Endometrial microvascular endothelial cells (primary cell): ENCODE data around the gene SLC1A3. TPM values are rescaled to one million over a fixed set of nuclear protein-coding genes. Genes with fewer than 3 reads are reported as not detected.

ENCODE experiments used
- in situ Hi-C: cut with HindIII; loops from 2 replicates; pipeline ENCODE4 v1.10.0; 2017; ENCODE audit warnings: low sequenced_read_pairs, low pct_unique_long_range_greater_than_20kb; ENCODE audit errors: inconsistent ontology term
- total RNA-seq: library from RNA; depleted of rRNA; stranded (reverse); fragments of >200 nt; gene quantifications from one replicate; pipeline ENCODE4 v1.2.3, GENCODE V29; 2015; ENCODE audit errors: inconsistent ontology term

SLC1A3 gene
- total RNA-seq, 1 donor from 2014 or later, result 0.09 TPM

DNA sequence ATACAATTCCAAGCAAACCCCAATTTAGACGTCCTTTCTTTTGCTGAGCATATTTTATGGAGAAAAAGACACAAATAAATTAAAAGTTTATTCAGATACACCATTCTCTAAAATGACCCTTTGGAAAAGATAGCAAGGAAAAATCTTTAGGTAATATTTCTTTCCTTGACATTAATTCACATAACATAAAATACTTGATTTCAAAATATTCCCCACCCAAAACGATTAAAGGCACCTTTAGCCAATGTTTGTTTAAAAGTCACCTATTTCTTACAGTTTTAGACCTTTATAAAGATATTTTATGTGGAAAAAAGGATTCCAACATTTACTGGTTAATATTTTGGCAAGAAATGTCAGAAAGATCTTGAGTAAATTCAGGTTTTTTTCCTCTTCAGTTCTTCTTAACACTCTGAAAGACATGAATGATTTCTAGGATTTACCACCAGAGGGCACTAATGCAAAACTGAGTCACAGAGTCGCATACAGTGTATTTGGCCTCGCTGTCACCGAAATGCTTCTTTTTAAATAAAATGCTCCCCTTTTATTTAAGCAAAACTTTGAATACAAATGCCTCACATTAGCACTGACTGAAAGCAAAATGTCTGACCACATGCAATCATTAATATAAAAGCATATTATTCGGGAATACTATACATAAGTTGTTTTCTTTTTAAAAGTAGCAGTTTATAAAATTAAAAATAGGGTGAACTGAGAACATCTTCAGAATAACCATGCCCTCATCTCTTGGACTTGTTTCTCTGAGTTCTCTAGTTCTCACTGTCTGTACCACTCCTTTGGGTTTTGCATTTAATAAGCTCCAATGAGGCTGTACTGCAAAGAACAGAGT is 122.5 kb downstream of the SLC1A3 start:
- in situ Hi-C loops, result no loop called here

DNA sequence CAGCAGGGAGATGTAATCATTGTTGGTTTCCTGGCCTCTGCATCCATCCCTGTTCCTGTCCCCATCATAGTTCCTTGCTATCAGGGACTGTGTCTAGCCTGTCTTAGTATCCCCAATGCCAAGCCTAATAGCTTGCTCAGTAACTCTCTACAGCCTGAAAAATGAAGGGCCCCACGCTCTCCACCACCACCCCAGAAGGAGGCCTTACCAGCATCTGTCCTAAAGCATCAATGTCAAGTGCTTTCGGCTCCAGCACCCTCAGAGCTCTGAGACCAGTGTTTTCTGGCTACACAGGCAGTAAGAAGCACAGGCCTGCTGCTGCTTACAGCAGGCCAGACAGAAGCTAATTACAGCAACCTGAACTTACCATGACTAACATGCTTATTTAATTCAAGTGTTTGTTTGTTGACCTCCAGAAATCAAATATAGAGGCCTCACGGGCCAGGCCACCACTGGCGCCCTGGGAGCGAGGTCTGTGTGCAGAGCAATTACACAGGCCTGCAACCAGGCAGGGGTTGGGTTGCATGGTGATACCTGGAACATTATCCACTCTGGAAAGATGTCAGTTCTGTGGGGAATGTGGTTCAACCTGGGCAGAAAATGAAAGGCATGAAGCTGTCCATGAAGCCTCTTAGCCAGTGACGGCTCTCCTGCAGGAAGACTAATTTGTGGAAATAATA is 124.3 kb downstream of the SLC1A3 start:
- in situ Hi-C loops, result no loop called here

DNA sequence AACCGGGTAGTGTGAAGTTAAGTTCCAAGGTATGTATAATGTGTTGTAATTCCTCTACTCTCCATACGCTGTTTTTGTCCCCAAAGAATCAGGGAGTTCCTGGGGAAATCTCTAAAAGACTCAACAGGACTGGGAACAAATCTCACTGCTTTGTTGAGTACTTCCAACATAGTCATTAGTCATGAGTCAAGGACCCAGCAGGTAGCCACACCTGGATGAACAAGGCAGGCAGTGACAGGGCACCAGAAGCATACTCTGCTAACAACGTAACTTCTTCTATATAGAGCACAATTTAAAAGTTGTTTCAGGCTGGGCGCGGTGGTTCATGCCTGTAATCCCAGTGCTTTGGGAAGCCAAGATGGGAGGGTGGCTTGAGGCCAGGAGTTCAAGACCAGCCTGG is 126.8 kb downstream of the SLC1A3 start:
- in situ Hi-C loops, result no loop called here

DNA sequence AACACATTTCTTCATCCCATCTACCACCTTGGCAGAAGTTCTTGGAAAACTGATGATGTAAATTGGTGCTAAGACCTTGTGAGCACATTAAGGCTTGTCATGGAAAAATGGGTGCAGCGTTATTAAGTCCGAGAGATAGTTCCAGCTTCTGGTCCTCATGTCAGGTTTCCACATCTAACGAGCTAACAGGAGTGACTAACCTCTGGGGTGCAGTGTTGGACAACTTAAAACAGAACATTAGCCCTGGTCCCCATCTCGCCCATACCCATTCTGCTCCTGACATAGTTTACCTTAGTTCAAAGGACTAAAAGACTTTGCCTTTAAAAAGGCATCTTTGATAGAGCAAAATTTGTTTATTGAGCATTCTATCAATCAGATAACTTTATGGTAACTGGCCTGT is 128.0 kb downstream of the SLC1A3 start:
- in situ Hi-C loops, result no loop called here

DNA sequence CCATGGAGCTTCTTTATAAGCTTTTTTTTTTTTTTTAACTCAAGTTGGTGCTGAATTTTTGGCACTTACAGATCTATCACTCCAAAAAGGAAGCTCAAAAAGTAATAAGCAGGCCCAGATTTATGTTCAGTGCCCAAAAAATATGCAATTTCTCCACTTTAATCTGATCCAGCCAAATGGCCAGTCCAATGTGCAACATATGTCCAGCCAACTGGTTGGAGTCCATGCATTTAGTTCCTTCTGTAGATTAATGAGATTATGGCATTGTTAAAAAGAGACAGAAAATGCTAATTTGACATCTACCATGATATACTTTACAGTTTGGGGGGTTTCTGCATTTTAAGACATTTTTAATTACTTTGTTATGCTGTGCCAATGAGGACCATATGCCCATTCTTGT is 129.5 kb downstream of the SLC1A3 start:
- in situ Hi-C loops, result no loop called here
